Ishikawa (cell line): ENCODE results near the gene SYNDIG1.

Experiments
- EGR1 ChIP-seq: IDR thresholded peaks from 2 replicates; pipeline ENCODE4 v1.6.1; 2012
- EP300 ChIP-seq: IDR thresholded peaks from 2 replicates; pipeline ENCODE4 v1.6.1; 2012; ENCODE audit warnings: borderline replicate concordance
- YY1 ChIP-seq: IDR thresholded peaks from 2 replicates; pipeline ENCODE4 v1.6.1; 2012; ENCODE audit warnings: low read depth

DNA sequence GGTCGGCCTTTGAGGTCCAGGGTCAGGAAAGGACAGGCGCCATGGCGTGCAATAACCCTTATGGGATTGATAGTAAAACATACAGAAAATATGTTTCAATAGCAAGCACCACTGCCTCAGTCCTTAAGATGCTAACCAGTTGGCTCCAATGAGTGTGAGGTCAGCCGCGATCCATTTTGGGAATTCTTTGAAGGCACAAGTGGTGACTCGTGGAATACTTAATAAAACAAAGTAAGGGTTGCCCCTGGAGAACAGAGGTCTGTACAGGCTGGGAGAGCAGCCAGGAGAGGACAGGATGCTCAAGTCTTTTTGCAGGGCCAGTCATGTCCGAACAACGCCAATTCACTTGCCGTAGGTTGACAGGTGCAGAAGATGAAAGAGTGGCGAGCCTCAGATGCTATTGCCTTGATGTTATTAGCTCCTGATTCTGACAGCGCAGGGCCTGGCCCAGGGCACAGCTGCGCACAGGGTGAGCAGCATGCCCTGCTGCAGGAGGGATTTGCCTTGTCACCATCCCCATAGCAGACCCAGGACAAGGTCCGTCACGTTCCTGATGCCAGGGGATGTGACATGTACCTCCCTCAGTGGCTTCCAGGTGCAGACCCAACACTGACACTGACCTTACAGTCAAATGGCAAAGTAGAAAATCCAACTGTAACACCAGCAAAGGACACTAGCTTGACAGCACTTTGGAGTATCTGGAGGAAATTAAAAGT, 21.8 kb downstream of the SYNDIG1 start:
- TF ChIP-seq YY1: no peak
- TF ChIP-seq EGR1: no peak
- TF ChIP-seq EP300: no peak
